Embryonic facial prominence (tissue), 1 donor: Measurements from ENCODE around the gene SRCIN1.
"Not testable (repeated sequence)": the region's sequence is repeated elsewhere in the genome, so short reads cannot be mapped to it uniquely, and the experiment has no call there.

Source experiments
- DNase-seq: peaks from one replicate; pipeline ENCODE4 v3.0.0-alpha.2; 2016; ENCODE audit errors: extremely low spot score

Gene SRCIN1

DNA sequence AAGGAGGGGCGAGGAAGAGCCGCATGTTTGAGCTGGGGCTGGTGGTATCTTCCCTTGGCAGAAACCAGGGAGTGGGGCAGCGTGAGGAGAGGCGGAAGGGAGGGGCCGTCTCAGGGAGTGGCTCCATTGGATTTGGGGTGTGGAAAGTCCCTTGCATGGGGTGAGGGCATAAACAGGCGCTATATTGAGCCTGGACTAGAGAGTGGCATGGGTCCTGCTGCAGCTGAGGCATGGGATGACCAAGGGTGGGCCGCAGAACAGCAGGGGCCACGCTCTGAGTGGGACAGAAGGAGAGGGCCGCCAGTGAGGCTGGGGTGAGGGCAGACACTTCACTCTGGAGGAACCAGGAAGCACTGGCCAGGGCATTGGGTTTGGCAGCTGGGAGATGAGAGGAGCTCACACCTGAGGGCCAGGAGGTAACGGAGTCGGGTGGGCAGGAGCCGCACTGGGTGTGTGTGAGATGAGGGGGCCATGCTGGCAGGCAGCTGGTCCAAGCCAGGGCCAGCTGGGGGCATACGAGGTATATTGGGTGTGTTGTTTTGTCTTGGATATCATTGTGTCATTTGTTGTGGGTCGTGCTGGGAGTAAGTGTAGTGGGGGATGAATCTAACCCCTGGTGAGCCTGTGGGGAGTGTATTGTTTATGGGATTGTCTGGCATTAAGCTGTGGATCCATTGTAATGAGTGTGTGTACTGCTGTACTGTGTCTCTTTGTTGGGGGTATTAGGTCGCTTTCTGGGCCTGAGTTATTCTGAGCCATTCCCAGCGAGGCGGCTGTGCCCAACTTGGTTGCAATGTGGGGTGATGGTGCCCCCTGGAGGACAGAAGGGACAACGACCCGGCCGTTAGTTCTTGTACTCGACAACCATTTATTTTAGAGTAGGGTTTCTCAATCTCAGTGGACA, 121.3 kb downstream of the SRCIN1 start:
- not testable (repeated sequence) for DNase-seq

- DNase-seq, result not testable (repeated sequence)
Observed at GRCh38 chr17:38482700-38483043, 123.1 kb downstream of the SRCIN1 start.

DNA sequence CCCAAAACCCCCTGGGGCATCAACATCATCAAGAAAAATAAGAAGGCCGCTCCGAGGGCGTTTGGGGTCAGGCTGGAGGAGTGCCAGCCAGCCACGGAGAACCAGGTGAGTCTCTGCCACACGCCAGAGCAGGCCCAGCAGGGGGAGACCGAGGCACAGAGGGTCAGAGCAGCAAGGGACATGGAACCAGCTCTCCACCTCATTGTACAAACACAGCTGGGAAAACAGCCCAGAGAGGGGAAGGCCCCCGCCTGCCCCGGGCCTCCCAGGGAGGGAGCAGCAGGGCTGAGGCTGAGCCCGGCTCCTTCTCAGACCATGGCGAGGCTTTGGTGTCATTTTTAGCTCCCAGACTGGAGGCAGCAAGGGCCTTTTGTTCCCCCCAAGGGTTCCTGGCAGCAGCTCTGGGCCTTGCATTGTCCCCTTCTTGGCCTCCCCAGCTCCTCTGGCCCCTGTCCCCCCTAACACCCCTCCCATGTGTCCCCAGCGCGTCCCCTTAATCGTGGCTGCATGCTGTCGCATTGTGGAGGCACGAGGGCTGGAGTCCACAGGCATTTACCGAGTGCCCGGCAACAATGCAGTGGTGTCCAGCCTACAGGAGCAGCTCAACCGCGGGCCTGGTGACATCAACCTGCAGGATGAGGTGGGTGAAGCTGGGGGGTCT, 123.6 kb downstream of the SRCIN1 start:
- DNase-seq, result not testable (repeated sequence)
